ENCODE results near the gene RCAN3.
A peak's percentile ranks its signal among the peaks of the same experiment; 100 is the strongest.

Gene RCAN3

DNA sequence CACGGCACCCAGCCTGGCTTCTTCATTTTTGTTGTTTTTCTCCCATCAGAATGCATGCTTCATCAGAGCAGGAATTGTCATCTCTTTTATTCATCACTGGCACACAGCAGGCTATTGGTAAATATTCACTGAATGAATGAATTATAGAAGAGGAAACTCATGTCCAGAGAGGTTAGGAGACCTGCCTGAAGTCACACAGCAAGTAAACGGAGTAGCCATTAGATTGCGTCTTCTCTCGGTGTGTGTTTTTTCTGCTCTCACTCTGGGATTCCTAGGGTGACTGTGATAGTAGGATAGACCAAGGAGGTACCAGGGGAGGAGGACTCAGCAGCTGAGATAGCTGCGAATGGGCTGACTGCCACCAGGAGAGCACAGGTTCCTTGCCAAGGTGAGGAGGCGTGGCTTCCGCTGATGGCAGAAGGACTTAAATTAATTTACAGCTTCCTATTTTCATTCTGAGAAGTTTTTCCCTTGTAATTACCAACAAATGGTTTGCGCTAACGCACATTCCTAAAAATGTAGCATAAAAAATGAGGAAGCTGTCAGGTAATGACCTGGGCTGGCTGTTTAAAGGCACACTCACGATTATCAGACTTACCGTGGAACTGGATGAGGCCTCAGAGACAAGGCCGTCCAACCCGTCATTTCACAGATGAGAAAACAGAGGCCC is 48.8 kb downstream of the RCAN3 start:
- no peak for DNase-seq (ENCODE audit: low spot score)

DNA sequence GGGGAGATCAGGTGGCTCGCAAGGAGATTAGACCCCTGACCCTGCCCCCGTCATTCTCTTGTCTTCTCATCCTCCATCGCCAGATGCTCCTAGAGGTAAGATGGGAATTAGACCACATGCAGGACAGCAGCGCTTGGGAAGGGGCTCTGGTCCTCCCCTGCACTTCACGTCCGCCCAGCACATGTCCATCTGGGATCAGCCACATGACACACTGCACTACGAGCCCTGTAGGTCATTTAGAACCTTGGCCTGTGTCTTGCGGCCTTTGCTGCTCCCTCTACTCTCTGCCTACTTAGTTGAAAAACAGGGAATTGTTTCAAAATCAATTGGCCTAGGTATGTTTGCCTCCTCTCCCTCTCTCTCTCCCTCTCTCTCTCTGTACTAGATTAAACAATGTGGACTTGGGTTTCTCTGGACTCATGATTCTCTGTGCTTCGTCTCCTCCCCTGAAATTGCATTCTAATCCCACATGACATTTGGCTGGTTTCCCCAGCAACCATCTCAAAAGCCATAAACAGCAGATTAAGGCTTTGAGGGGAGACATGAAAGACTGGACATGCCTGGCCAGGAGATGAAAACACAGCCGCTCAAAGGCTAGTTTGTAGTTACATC is 49.4 kb downstream of the RCAN3 start:
- DNase-seq (ENCODE audit: low spot score), result no peak

DNA sequence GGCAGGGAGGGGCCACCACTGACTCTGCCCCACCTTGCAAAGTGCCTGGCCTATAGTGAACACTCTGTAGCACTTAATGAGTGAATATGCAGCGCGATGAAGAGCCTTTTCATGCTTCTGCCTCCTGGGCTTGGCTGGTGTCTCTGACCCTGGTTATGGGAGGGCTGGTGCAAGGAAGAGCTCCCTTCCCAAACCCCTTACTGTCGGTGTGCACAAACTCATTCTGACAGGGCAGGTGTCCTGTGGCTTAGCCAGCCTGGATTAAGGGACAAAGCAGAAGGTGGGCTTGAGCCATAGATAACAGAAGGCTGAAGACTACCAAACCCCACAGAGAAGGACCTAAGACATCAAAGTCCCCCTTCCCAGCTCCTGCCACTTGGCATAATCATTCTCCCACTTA is 51.3 kb downstream of the RCAN3 start:
- DNase-seq (ENCODE audit: low spot score), result no peak

DNA sequence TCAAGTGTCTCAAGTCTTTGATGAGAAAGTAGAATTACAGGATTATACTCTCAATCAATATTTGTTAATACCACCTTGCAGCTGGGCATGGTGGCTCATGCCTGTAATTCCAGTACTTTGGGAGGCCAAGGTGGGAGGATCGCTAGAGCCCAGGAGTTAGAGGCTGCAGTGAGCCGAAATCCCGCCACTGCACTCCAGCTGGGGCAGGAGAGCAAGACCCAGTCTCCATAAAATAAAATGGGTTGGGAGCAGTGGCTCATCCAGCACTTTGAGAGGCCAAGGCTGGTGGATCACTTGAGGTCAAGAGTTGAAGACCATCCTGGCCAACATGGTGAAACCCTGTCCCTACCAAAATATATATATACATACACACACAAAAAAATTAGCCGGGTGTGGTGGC is 52.1 kb downstream of the RCAN3 start:
- DNase-seq (ENCODE audit: low spot score), result no peak

DNA sequence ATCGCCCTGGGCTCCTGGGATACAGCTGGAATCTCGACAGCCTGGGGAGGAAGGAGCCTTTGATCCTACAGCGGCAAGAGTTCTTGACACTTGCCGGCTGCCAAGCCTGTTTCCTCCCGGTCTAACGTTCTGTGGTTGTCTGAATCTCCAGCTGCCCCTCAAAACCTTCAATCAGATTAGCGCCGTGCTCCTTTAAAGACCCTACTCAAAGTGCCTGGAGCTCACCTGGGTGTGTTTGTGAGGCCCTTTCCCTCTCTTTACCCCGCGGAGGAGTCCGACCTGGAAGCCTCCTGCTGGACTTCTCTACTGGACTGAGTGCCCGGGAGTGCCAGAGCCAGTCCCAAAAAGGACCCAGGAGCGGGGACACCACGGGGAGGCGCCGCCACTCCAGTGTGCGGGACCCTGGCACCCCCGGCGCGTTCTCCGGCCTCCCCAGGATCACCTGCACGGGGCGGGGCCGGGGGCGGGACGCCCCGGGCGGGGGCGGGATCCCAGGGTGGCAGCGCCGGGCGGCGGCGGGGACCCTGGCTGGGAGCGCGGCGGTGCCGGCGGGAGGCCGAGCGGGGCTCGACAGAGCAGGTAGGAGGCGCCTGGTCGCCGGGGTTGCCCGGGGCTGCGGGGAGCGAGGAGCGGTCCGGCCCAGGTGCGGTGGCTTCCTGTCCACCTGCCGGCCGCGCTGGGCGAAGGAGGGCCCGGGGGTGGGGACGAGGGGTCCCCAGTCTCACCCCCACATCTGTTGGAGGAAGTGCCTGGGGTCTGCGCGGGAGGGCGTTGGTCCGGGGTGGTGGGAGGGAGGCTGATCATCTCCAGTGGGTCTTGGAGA is 53.2 kb downstream of the RCAN3 start, which contains the start of gene NCMAP:
Gene NCMAP (plus strand): TSS at position 497 of the 823 bp plus-strand sequence. CDS start 39,344 bp downstream, outside the sequence.
- peak; percentile 21 for DNase-seq (ENCODE audit: low spot score)

DNA sequence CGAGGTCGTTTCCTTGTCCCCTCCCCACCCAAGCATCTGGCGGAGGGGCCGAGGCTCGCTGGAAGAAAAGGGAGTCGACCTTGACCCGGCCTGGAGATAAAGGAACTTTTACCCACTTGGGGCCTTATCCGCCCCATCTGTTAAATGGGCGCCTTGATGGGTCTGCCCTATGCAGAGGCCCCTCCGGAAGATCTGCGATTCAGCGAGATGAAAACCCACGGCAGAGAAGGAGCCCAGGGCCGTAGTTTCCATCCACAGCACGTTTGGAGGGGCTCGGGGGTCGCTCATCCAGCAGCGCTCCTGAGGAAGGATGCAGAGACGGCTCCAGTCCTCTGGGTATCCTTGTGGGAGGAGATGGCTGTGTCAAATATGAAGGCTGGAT is 53.8 kb downstream of the RCAN3 start:
- DNase-seq (ENCODE audit: low spot score), result no peak

DNA sequence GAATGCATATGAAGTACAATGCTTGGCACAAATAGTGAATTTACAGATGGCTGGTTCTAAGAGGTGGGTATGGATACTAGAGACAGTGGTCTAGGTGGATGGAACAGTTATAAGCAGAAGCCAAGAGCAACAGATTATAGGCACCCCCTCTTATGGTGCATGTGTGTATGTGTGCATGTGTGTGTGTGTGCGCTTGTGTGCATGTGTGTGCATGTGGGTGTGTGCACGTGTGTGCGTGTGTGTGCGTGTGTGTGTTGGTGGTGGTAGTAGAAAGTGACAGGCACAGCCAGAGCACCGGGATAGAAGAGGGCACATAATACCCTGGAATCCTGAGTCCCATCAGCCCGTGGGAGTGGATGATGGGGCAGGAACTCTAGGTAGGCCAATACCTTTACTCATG is 54.6 kb downstream of the RCAN3 start:
- DNase-seq (ENCODE audit: low spot score), result no peak

DNA sequence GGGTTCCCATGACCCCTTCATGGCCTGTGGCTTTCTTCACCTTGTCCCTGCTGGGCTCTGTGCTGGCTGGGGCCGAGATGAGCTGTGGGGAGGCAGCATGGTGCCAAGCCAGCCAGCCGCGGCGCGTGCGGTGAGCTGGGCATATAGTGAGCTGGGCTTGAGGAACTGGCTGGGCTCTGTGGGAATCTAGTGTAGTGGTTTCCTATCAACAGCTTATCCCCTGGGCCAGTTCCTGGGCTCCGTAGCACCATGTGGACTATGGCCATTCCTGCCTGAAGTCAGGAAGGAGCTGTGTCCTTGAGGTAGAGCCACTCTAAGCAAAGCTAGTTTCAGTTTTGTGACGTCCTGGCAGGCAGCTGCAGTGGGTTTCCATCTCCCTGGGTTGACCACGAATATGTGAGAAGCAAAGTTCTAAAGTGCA is 55.1 kb downstream of the RCAN3 start:
- no peak for DNase-seq (ENCODE audit: low spot score)

DNA sequence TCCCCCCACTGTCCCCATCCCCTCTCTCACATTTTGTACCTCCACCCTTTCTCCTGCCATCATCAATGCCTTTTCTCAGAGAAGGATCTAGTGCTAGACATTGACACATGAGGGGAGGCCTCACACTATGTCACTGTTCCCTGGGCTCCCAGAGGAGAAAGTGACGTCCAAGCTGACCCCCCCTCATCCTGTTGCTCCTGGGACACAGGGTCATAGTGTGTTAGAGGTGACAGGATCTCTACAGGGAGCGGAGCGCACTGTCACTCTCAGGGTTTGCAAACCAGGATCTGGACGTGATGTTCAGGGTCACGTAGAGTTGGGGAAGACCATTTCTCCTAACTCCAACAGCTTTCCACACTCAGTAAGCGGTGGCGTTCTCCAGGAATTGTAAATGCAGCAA is 55.8 kb downstream of the RCAN3 start:
- DNase-seq (ENCODE audit: low spot score), result no peak

DNA sequence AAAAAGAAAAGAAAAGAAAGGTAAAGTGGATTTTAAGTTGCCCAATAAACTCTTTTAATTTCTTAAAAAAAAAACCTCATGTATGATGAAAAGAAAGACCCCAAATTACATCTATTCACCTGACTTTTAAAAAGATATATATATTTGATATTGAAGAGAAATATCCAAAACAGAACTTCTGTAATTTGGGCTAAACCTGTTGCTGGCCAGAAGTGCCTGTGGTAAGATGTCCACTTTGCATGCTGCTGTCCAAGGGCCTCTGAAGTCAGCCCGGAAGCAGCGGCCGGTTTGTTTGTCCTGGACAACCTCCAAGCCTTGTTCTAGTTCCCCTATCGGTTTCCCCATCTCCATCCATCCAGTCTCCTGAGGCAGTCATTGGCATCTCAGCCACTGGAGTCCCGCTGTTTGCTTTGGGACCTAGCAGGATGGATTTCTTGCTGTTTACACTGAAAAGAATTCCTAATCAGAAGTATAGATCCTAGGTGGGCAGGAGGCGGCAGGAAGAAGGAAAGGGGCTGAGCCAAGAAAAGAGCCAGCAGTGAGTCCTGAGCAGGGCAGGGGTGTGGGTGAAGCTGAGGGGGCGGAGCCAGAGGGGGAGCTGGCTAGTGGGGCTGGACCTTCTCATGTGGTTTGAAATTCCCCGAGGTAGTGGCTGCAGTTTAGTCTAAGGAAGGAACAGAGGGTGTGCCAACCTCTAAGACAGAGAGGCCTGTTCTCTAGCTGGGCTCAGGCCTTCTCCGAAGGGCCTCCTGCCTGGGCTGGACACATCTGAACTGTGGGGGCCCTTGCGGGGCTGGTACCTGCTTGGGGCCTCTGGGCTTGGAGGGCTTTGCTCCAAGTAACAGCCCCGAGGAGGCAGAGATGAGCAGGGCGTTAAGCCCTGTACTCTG is 56.5 kb downstream of the RCAN3 start:
- peak; percentile 66 for DNase-seq (ENCODE audit: low spot score)

DNA sequence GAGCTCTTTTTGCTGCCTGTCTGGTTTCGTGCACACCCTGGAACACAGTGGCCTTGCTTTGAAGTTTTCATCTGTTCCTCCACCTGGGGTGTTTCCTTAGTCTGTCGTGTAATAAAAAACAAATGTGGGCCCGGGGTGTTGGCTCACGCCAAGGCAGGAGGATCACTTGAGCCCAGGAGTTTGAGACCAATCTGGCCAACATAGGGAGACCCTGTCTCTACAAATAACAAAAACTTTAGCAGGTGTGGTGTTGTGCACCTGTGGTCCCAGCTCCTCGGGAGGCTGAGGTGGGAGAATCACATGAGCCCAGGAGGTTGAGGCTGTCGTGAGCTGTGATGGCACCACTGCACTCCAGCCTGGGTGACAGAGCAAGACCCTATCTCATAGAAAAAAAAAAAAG is 57.7 kb downstream of the RCAN3 start:
- no peak for DNase-seq (ENCODE audit: low spot score)

DNA sequence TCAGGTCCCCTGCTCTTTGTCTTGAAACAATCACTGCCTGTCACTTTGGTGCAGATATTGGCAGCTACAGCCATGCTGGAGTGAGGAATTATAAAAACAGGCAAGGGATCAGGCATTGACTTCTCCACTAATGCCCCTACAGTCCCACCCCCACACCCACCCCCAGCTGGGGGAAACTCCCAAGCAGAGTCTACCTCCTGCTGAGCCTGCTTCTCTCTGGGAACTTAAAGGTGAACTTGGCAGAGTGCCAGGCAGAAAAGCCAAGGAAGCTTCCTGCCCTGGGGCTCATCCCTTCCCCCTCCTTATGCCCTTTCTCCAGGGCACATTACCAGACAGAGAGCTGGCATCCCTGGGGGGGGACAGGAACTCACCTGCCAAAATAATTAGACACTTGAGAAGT is 60.0 kb downstream of the RCAN3 start:
- DNase-seq (ENCODE audit: low spot score), result no peak

DNA sequence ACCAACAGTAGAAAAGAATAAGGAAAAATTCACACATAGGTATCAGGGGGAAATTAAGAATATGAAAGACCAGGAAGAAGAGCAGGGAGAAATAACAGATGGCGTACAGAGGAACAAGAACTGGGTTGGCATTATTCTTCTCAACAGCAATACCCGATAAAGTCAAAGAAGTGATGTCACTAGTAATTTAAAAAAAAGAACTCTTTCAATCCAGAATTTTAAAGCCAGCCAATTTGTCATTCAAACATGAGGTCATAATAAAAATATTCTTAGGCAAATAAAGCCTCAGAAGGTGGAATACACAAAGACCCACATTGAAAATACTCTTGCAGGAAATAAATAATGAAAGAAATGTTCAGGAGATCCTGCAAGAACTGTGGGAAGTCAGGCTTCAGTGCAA is 62.1 kb downstream of the RCAN3 start:
- no peak for DNase-seq (ENCODE audit: low spot score)

DNA sequence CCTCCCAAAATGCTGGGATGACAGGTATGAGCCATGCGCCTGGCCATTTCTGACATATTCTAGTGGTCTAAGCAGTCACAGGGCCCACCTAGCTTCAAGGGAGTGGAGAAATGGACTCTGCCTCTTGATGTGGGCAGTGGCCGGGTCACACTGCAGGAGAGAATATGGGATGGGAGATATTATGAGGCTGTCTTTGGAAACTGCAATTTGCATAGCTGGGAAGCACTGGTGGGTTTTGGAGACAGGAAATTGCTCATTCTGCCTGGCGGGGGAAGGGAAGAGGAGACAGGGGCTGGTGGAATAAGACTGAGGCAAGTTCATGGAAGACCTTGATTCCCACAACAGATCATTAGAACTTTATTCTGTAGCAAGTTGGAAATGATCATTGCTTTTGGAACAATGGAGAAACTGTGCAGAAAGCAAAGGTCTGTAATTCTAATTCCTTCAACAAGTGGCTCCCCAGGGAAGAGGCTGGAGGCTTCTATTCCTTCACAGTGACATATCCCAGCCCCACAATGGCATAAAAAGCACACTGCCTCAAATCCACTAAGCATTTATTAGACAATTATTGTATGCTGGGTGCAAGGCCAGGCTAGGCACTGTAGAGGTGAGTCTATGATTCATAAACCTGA is 63.7 kb downstream of the RCAN3 start:
- DNase-seq (ENCODE audit: low spot score), result no peak

DNA sequence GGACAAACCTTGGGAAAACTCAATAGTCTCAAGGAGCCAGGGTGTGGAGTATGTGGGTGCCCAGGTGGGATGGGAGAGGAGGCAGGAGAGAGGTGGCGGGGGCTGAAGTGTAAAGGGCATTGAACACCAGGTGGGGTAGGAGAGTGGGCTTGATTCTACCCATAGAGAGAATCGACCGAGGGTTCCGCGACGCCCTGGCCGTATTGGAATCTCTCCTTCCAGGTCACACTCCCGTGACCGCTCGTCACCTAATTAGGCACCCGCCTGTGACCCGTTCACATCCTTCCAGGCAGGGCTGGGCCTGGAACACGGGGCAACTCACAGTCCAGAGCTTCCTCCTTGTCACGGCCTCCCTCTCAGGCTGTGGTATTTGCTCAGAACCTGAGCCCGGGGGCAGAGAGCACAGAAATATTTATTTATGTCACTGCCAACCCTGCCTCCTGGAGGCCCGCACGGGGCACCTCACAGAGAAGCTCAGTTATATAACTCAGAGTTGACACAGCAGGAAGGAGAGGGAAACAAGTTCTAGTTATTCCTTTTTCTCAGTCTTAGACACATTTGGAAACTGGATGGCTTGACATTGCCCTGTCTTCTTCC is 65.3 kb downstream of the RCAN3 start:
- no peak for DNase-seq (ENCODE audit: low spot score)

DNA sequence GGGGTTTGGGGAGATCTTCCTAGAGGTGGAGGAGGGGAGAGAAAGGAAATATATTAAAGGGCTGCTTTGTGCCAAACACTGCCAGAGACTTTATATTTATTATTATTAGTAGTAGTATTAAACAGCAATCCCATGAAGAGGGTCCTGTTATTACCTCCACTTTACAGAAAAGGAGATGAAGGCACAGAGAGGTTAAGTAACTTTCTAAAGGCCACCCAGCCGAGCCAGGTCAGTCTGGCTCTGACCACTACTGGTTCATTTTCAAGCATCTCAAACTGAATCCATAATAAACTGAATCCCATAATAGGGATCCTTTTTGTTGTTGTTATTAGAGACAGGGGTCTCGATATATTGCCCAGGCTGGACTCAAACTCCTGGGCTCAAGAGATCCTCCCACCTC is 65.8 kb downstream of the RCAN3 start:
- no peak for DNase-seq (ENCODE audit: low spot score)

DNA sequence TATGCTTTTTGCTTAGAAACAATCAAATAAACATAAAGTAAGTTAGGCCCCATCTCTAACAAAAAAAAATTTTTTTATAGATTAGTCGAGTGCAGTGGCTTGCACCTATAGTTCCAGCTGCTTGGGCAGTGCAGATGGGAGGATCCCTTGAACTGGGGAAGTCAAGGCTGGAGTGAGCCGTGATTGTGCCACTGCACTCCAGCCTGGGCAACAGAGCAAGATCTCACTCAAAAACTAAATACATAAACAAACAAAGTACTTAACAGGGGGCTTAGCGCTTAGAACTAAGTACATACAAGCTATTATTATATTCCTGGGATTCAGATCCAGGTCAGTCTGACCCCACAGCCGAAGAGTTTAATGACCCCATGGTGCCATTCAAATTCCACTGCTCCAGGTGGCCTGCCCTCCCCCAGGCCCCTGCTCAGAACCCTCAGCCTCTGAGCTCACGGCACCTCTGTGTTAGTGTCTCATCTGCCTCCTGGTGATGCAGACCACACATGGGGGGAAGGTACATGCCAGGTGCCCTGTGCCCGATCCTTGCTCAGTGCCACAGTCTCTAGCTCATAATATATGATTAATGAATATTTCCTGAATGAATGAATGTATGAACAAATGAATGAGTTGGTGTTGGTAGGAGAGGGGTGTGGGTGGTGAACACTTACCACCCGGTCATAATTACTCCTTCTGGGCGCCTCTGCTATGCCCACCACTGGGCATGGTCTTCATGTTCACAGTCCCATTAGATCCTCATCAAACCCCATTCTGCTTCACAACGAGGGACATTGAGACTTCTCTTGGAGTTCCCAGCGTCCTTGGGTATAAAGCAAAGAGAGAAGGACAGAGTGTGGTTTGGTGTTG is 67.9 kb downstream of the RCAN3 start:
- DNase-seq (ENCODE audit: low spot score), result no peak

DNA sequence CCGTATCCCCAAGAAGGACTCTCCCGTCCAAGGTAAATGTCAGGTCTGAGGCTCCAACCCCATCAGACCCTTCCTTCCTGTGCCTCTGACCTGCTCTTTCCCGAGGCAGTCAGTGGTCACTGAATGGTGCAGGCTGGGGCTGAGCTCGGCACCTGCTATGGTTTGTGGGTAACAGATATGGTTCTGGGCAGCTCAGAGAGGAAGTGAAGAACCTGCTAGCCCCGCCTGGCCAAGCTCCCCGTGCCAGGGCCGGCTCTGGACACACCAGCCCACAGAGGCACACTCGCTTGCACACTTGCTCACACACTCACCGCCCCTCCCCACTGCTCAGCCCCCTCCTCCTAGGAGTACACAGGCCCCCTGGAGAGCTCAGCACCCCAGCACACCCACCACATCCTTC is 69.7 kb downstream of the RCAN3 start:
- DNase-seq (ENCODE audit: low spot score), result no peak

DNA sequence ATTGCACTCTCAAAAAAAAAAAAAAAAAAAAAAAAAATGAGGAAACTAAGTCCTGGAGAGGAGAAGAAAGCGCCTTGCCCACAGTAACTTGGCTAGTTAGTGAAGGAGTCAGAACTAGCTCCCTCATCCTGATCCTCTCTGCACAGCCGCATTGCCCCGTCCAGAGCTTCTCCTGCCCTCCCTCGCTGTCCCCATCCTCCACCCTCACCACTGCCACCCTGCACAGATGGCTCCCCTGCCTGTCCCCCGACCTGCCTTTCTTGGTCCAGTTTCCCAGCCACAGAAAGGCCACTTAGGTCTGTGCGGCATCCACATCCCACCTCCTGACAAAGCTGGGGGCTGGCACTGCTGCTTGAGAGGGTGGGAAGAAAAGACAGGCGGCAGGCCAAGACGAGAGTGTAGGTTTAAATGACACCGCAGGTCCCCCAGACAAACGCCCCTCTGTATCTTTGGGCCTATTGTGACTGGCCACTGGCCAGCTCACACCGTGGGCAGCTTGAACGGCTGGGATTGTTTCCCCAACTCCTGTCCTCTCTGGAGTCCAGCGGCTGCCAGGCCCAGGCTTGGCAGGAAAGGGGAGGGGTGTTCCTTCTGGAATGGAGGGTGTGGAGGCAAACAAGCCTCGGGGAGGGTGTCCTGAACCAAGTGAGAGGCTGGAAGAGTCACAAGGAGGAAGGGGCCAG is 73.4 kb downstream of the RCAN3 start:
- DNase-seq (ENCODE audit: low spot score), result no peak

DNA sequence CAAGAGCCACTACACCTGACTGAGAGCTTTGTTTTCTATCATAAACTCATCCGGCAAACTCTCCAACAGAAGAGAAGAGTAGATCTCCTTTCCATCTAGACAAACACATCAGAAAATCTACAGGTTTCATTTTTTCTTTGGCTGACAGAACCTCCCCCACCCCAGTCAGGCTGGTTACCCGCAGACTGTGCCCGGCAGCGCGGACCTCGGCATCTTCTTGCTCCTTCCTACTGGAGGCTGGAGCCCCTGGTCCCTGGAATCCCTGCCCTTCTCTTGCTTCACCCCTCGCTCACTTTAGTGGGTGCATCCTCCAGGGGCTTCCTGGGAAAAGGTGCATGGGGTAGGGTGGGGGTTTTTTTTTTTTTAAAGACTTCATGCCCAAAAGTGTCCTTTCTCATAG is 76.2 kb downstream of the RCAN3 start:
- no peak for DNase-seq (ENCODE audit: low spot score)

Data from SW480 (cell line).